IPS-20b (cell line): ENCODE data around the gene EXOG.

Experiments
- H3K27ac ChIP-seq: one replicate; pipeline ENCODE4 v1.5.1; 2013; ENCODE audit warnings: low read length
- H3K27me3 ChIP-seq: 2 replicates; pipeline ENCODE4 v1.6.1; 2013; ENCODE audit warnings: mild to moderate bottlenecking, low read length, inconsistent platforms; ENCODE audit not compliant: insufficient read depth
- H3K36me3 ChIP-seq: 2 replicates; pipeline ENCODE4 v1.6.1; 2013; ENCODE audit warnings: low read depth, mild to moderate bottlenecking, inconsistent platforms, low read length, moderate library complexity; ENCODE audit not compliant: insufficient read depth
- H3K4me1 ChIP-seq: 2 replicates; pipeline ENCODE4 v1.6.1; 2013; ENCODE audit warnings: mild to moderate bottlenecking, control low read depth, inconsistent platforms, low read length, moderate library complexity; ENCODE audit not compliant: insufficient read depth
- H3K4me3 ChIP-seq: 2 replicates; pipeline ENCODE4 v1.5.1; 2013; ENCODE audit warnings: mild to moderate bottlenecking, low read length, inconsistent platforms
- H3K9ac ChIP-seq: 2 replicates; pipeline ENCODE4 v1.6.1; 2013; ENCODE audit warnings: low read depth, mild to moderate bottlenecking, inconsistent platforms, low read length, moderate library complexity
- H3K9me3 ChIP-seq: 2 replicates; pipeline ENCODE4 v1.6.1; 2013; ENCODE audit warnings: mild to moderate bottlenecking, low read depth, low read length, inconsistent platforms; ENCODE audit not compliant: insufficient read depth

Gene EXOG

DNA sequence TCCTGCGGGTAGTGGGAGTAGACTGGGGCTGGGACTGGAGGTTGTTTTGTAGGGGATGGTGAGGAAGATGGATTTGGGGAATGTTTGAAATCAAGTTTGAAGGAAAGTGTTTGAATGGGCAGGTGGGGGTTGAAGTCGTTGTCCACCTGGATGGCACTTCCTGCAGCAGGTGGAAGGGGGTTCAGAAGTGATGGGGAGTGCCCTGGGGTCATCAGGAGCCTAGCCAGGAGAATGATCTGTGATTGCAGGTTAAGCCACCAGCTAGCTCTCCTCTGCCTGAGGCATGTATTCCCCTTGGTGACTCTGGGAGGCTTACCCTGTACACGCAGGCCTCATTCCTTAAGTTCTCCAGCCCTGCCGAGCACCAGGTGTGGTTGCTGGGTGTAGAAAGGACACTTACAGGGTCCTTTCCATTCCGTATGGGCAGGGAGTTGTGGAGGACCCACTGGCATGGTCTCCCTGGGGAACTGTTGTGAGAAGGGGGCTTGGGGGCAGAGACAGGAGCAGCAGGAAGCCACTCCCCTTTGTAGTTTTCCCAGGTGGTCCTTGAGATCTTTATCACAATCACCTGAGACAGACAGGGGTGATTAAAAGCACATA lies 19.9 kb upstream of the EXOG start:
- H3K27ac ChIP-seq: no peak overlapping the region
- H3K9ac ChIP-seq: no peak overlapping the region
- no peaks in the 10 kb centered on the region for H3K9me3 ChIP-seq
- peaks cover 29% of the 10 kb centered on the region for H3K36me3 ChIP-seq
- no peaks in the 10 kb centered on the region for H3K4me1 ChIP-seq
- no peaks in the 10 kb centered on the region for H3K27me3 ChIP-seq
- H3K4me3 ChIP-seq: no peak overlapping the region

DNA sequence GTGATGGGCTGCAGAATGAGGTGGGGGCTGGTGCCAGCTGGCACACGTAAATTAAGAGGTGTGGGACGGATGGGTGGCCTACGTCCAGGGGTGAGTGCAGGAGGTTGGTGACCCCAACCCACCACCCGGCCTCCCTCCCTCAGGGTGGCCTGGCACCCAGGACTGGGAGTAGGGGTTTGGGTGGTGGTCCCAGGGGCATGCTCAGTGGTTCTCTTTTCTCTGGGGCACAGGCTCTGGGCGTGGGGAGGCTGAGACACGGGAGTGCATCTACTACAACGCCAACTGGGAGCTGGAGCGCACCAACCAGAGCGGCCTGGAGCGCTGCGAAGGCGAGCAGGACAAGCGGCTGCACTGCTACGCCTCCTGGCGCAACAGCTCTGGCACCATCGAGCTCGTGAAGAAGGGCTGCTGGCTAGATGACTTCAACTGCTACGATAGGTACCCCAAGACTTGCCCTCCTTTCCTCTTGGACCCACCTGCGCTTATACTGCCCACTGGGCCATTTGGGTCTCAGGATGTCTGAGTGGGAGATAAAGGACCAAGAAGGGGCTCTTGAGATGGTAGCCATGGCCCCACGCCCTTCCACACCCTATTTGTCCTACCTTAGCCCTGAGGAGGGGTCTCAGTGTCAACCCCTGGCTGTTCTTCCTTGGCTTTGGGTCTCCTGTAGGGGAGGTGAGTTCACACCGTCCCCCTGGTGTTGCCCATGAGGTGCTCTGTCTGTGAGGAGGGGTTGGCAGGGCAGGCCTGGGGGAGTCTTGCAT lies 18.9 kb upstream of the EXOG start:
- H3K9me3 ChIP-seq: no peaks in the 10 kb centered on the region
- no peak overlapping the region for H3K4me3 ChIP-seq
- peaks cover 39% of the 10 kb centered on the region for H3K36me3 ChIP-seq
- no peak overlapping the region for H3K9ac ChIP-seq
- no peak overlapping the region for H3K27ac ChIP-seq
- H3K27me3 ChIP-seq: no peaks in the 10 kb centered on the region
- H3K4me1 ChIP-seq: no peaks in the 10 kb centered on the region

GRCh38 chr3:38477839-38478450 lies 18.2 kb upstream of the EXOG start:
- Histone ChIP-seq H3K27ac (no peak overlapping the region), H3K36me3 (peaks cover 46% of the 10 kb centered on the region), H3K27me3 (no peaks in the 10 kb centered on the region), H3K9ac (no peak overlapping the region), H3K4me3 (no peak overlapping the region), H3K4me1 (no peaks in the 10 kb centered on the region), H3K9me3 (no peaks in the 10 kb centered on the region)

- peaks cover 54% of the 10 kb centered on the region for H3K36me3 ChIP-seq
- no peak overlapping the region for H3K9ac ChIP-seq
- H3K27ac ChIP-seq: no peak overlapping the region
- H3K4me3 ChIP-seq: no peak overlapping the region
- no peaks in the 10 kb centered on the region for H3K27me3 ChIP-seq
- H3K9me3 ChIP-seq: no peaks in the 10 kb centered on the region
- no peaks in the 10 kb centered on the region for H3K4me1 ChIP-seq
Observed at GRCh38 chr3:38478901-38479300, 17.2 kb upstream of the EXOG start.

- Histone ChIP-seq H3K36me3 (peaks cover 61% of the 10 kb centered on the region), H3K4me1 (no peaks in the 10 kb centered on the region), H3K9me3 (no peaks in the 10 kb centered on the region), H3K4me3 (no peak overlapping the region), H3K27me3 (no peaks in the 10 kb centered on the region), H3K27ac (no peak overlapping the region), H3K9ac (no peak overlapping the region)
Observed at GRCh38 chr3:38479431-38480092, 16.6 kb upstream of the EXOG start.

GRCh38 chr3:38480093-38480445 lies 16.1 kb upstream of the EXOG start:
- Histone ChIP-seq H3K9ac (no peak overlapping the region), H3K4me3 (no peak overlapping the region), H3K27ac (no peak overlapping the region), H3K4me1 (no peaks in the 10 kb centered on the region), H3K9me3 (no peaks in the 10 kb centered on the region), H3K36me3 (peaks cover 66% of the 10 kb centered on the region), H3K27me3 (no peaks in the 10 kb centered on the region)

DNA sequence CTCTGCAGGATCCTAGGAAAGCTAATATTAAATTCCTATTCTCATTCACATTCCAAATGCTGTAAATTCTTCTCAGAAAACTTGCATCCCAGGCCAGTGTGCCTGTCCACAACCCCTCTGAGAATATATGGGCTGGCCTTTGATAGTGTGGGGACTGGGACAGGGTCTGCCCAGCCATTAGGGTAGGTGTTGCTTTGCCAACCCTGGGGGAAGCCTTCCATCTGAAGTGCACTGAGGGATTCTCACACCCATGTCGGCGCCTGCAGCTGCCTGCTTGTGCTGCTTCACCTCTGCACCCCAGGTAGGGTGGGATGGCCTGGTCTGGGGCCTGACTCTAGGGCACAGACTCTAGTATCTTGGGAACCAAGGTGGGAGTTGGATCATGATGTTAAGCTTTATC lies 15.2 kb upstream of the EXOG start:
- no peak overlapping the region for H3K9ac ChIP-seq
- no peak overlapping the region for H3K4me3 ChIP-seq
- no peak overlapping the region for H3K27ac ChIP-seq
- H3K4me1 ChIP-seq: no peaks in the 10 kb centered on the region
- H3K27me3 ChIP-seq: no peaks in the 10 kb centered on the region
- no peaks in the 10 kb centered on the region for H3K9me3 ChIP-seq
- peaks cover 74% of the 10 kb centered on the region for H3K36me3 ChIP-seq

GRCh38 chr3:38482951-38483350 lies 13.2 kb upstream of the EXOG start:
- Histone ChIP-seq H3K27me3 (no peaks in the 10 kb centered on the region), H3K9ac (no peak overlapping the region), H3K9me3 (no peaks in the 10 kb centered on the region), H3K4me1 (no peaks in the 10 kb centered on the region), H3K36me3 (peaks cover 86% of the 10 kb centered on the region), H3K4me3 (no peak overlapping the region), H3K27ac (no peak overlapping the region)

- no peaks in the 10 kb centered on the region for H3K9me3 ChIP-seq
- no peaks in the 10 kb centered on the region for H3K4me1 ChIP-seq
- no peak overlapping the region for H3K9ac ChIP-seq
- peaks cover 69% of the 10 kb centered on the region for H3K36me3 ChIP-seq
- no peak overlapping the region for H3K27ac ChIP-seq
- no peak overlapping the region for H3K4me3 ChIP-seq
- H3K27me3 ChIP-seq: no peaks in the 10 kb centered on the region
Observed at GRCh38 chr3:38487323-38487722, 8.8 kb upstream of the EXOG start.

- H3K4me3 ChIP-seq: no peak overlapping the region
- H3K36me3 ChIP-seq: peaks cover 54% of the 10 kb centered on the region
- H3K27me3 ChIP-seq: no peaks in the 10 kb centered on the region
- H3K9me3 ChIP-seq: no peaks in the 10 kb centered on the region
- H3K4me1 ChIP-seq: no peaks in the 10 kb centered on the region
- H3K27ac ChIP-seq: no peak overlapping the region
- no peak overlapping the region for H3K9ac ChIP-seq
Observed at GRCh38 chr3:38488949-38489348, 7.2 kb upstream of the EXOG start.

GRCh38 chr3:38489766-38490165 lies 6.4 kb upstream of the EXOG start:
- H3K36me3 ChIP-seq: peaks cover 46% of the 10 kb centered on the region

More at GRCh38 chr3:38489766-38490165, 6.4 kb upstream of the EXOG start:
- no peaks in the 10 kb centered on the region for H3K9me3 ChIP-seq
- H3K27me3 ChIP-seq: no peaks in the 10 kb centered on the region
- no peaks in the 10 kb centered on the region for H3K4me1 ChIP-seq
- no peak overlapping the region for H3K9ac ChIP-seq
- no peak overlapping the region for H3K27ac ChIP-seq
- no peak overlapping the region for H3K4me3 ChIP-seq
